ENCODE measurements around the gene KRT71. TPM values are rescaled to one million over a fixed set of nuclear protein-coding genes. Genes with fewer than 3 reads are reported as not detected.

Gene KRT71
- total RNA-seq, 1 experiment from 2014 or later = not detected

DNA sequence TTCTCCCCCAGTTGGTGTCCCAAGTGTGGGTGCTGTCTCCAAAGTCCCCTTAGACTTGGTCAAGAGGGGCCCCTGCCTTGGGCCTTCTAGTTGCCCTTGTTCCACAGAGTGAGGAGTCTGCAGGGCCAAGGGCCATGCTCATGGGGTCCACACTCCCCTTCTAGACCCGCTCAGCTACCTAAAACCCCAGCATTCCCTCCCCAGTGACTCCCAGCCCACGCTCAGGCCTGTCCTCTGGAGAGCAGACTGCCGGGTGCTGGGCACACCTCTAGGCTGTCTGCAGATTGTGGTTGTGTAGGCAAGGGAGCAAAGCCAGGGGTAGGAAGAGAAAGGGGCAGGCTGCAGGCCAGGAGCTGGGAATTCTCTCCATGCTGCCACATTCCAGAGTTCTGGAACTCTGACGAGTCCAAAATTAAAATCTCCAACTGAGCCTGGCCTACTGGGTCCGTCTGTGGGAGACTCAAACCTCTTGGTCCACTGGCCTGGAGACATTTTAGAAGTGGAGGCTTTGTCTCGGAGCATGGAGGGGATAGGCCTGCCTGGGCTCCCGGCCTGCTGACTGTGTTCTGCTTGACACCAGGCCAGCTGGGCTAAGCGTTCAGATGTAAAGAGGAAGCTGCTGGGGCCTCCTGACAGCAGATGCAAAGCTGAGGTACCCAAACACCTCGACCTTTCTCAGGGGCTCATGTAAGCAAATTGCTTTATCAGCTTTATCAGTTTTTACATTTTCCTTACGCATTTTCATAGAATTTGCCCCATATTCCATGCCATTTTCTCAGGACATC is 19.1 kb downstream of the KRT71 start:
- Mint-ChIP-seq H3K4me3 (no peak overlapping the region), H3K36me3 (no peaks in the 10 kb centered on the region), H3K4me1 (no peaks in the 10 kb centered on the region), H3K9me3 (no peaks in the 10 kb centered on the region), H3K27ac (no peak overlapping the region), H3K27me3 (ENCODE audit: low read depth) (no peaks in the 10 kb centered on the region)
- TF ChIP-seq ERG (CRISPR knock-in tag; IDR thresholded peaks at IDR 0.05) (no peak), NFATC4 (CRISPR knock-in tag; IDR thresholded peaks at IDR 0.05) (no peak), ZNF263 (CRISPR knock-in tag; IDR thresholded peaks at IDR 0.05; ENCODE audit: low read depth) (no peak), ATF6 (CRISPR knock-in tag; IDR thresholded peaks at IDR 0.05) (no peak), ETV6 (CRISPR knock-in tag; IDR thresholded peaks at IDR 0.05) (no peak), MYBL2 (CRISPR knock-in tag; IDR thresholded peaks at IDR 0.05) (no peak), TEAD4 (CRISPR knock-in tag; IDR thresholded peaks at IDR 0.05) (no peak), FOXJ3 (CRISPR knock-in tag; IDR thresholded peaks at IDR 0.05; ENCODE audit: borderline replicate concordance) (no peak), RORB (CRISPR knock-in tag; IDR thresholded peaks at IDR 0.05) (no peak), USF2 (CRISPR knock-in tag; IDR thresholded peaks at IDR 0.05) (no peak), ESRRA (CRISPR knock-in tag; IDR thresholded peaks at IDR 0.05; ENCODE audit: borderline replicate concordance) (no peak), ZNF219 (CRISPR knock-in tag; IDR thresholded peaks at IDR 0.05; ENCODE audit: borderline replicate concordance) (no peak), JAZF1 (CRISPR knock-in tag; IDR thresholded peaks at IDR 0.05) (no peak)
- ATAC-seq (no peak), DNase-seq (ENCODE audit: low spot score) (no peak)
- ChIA-PET POLR2A (interaction anchor here (0.7 kb wide), 1 partner anchor 185 kb away, joined by 4 read pairs; no protein-coding TSS in a partner anchor), CTCF (interaction anchor here (0.6 to 5.1 kb wide), 10 partner anchors 12 to 337 kb away, joined by 3 to 28 read pairs (median 4); no protein-coding TSS in a partner anchor)

- Mint-ChIP-seq H3K36me3 (no peaks in the 10 kb centered on the region), H3K27me3 (ENCODE audit: low read depth) (no peaks in the 10 kb centered on the region), H3K4me3 (no peak overlapping the region), H3K9me3 (no peaks in the 10 kb centered on the region), H3K4me1 (no peaks in the 10 kb centered on the region), H3K27ac (no peak overlapping the region)
- ChIA-PET POLR2A (no interaction called here), CTCF (interaction anchor here (0.7 to 5.1 kb wide), 8 partner anchors 11 to 347 kb away, joined by 3 to 28 read pairs (median 4); no protein-coding TSS in a partner anchor)
- ATAC-seq (no peak), DNase-seq (ENCODE audit: low spot score) (no peak)
- TF ChIP-seq, protein P1, sequence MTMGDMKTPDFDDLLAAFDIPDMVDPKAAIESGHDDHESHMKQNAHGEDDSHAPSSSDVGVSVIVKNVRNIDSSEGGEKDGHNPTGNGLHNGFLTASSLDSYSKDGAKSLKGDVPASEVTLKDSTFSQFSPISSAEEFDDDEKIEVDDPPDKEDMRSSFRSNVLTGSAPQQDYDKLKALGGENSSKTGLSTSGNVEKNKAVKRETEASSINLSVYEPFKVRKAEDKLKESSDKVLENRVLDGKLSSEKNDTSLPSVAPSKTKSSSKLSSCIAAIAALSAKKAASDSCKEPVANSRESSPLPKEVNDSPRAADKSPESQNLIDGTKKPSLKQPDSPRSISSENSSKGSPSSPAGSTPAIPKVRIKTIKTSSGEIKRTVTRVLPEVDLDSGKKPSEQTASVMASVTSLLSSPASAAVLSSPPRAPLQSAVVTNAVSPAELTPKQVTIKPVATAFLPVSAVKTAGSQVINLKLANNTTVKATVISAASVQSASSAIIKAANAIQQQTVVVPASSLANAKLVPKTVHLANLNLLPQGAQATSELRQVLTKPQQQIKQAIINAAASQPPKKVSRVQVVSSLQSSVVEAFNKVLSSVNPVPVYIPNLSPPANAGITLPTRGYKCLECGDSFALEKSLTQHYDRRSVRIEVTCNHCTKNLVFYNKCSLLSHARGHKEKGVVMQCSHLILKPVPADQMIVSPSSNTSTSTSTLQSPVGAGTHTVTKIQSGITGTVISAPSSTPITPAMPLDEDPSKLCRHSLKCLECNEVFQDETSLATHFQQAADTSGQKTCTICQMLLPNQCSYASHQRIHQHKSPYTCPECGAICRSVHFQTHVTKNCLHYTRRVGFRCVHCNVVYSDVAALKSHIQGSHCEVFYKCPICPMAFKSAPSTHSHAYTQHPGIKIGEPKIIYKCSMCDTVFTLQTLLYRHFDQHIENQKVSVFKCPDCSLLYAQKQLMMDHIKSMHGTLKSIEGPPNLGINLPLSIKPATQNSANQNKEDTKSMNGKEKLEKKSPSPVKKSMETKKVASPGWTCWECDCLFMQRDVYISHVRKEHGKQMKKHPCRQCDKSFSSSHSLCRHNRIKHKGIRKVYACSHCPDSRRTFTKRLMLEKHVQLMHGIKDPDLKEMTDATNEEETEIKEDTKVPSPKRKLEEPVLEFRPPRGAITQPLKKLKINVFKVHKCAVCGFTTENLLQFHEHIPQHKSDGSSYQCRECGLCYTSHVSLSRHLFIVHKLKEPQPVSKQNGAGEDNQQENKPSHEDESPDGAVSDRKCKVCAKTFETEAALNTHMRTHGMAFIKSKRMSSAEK (CRISPR knock-in tag; IDR thresholded peaks at IDR 0.05; ENCODE audit: borderline replicate concordance) = no peak
- TF ChIP-seq ZNF317 (CRISPR knock-in tag; IDR thresholded peaks at IDR 0.05; ENCODE audit: borderline replicate concordance, low read depth) = no peak
- TF ChIP-seq, protein P2, sequence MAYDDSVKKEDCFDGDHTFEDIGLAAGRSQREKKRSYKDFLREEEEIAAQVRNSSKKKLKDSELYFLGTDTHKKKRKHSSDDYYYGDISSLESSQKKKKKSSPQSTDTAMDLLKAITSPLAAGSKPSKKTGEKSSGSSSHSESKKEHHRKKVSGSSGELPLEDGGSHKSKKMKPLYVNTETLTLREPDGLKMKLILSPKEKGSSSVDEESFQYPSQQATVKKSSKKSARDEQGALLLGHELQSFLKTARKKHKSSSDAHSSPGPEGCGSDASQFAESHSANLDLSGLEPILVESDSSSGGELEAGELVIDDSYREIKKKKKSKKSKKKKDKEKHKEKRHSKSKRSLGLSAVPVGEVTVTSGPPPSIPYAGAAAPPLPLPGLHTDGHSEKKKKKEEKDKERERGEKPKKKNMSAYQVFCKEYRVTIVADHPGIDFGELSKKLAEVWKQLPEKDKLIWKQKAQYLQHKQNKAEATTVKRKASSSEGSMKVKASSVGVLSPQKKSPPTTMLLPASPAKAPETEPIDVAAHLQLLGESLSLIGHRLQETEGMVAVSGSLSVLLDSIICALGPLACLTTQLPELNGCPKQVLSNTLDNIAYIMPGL (CRISPR knock-in tag; IDR thresholded peaks at IDR 0.05) = no peak
- no peak for TF ChIP-seq PREB (CRISPR knock-in tag; IDR thresholded peaks at IDR 0.05; ENCODE audit: borderline replicate concordance)
- TF ChIP-seq NR2C2 (CRISPR knock-in tag; IDR thresholded peaks at IDR 0.05) = no peak
Observed at GRCh38 chr12:52532636-52533035, 20.3 kb downstream of the KRT71 start.

Measured in WTC11 (cell line).